Fibroblast of lung (primary cell): ENCODE data around the gene KIF5A.

Experiments
- EZH2 ChIP-seq: IDR thresholded peaks from 2 replicates; pipeline ENCODE4 v1.5.1; 2012; ENCODE audit warnings: low read length, control low read depth, mild to moderate bottlenecking; ENCODE audit errors: missing control alignments
- TF ChIP-seq, protein P1 (sequence below), 2 donors: IDR thresholded peaks in 1 of 2; conservative IDR thresholded peaks in 1 of 2; 1 replicate in 1 of 2; 2 replicates in 1 of 2; pipeline ENCODE4 v1.5.1; 2011 to 2012; ENCODE audit warnings: low read length in 2 of 2, control low read depth in 1 of 2, inconsistent platforms in 1 of 2, low read depth in 1 of 2, mild to moderate bottlenecking in 1 of 2

DNA sequence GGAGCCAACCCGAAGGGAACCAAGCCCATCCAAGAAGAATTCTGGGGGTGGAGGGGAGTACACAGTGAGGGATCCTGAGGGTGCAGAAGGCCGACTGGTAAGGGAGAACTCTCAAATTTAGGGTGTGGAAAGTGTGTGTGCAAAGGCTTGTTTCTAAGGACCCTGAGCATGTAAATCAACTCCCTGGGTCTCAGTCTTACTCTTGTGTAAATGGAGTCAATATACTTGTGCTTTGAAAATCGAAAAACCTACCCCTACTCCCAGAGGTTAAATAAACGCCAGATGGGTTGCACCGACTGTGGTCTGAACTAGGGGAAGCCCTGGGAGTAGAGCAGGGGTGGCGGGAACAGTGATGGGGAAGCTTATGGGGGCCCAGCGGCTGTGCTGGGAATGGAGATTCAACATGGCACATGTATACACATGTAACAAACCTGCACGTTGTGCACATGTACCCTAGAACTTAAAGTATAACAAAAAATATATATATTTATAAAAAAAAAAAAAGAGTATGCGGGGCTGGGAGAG lies 77.1 kb downstream of the KIF5A start:
- TF ChIP-seq, protein P1, sequence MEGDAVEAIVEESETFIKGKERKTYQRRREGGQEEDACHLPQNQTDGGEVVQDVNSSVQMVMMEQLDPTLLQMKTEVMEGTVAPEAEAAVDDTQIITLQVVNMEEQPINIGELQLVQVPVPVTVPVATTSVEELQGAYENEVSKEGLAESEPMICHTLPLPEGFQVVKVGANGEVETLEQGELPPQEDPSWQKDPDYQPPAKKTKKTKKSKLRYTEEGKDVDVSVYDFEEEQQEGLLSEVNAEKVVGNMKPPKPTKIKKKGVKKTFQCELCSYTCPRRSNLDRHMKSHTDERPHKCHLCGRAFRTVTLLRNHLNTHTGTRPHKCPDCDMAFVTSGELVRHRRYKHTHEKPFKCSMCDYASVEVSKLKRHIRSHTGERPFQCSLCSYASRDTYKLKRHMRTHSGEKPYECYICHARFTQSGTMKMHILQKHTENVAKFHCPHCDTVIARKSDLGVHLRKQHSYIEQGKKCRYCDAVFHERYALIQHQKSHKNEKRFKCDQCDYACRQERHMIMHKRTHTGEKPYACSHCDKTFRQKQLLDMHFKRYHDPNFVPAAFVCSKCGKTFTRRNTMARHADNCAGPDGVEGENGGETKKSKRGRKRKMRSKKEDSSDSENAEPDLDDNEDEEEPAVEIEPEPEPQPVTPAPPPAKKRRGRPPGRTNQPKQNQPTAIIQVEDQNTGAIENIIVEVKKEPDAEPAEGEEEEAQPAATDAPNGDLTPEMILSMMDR (conservative IDR thresholded peaks at IDR 0.05 in 1 of 2, IDR thresholded peaks at IDR 0.05 in 1 of 2; ENCODE audit: low read depth in 1 of 2, low read length in 2 of 2), result no peak
- no peak for TF ChIP-seq EZH2
